ENCODE results near the gene CD8B. TPM values are rescaled to one million over a fixed set of nuclear protein-coding genes. Genes with fewer than 3 reads are reported as not detected.

CD8B gene
- total and polyA plus RNA-seq, 2 of the 13 experiments (the other 11 are each of a cell fraction or from before 2014, with no cell fraction given): 0.04 TPM; not detected in 1

- TF ChIP-seq ZXDC (CRISPR knock-in tag; IDR thresholded peaks at IDR 0.05) (no peak), ZNF33B (CRISPR knock-in tag; IDR thresholded peaks at IDR 0.05) (no peak), CHD4 (IDR thresholded peaks at IDR 0.05; ENCODE audit: borderline replicate concordance, low read length) (0 out of 2 replicates have a peak, but pooled peaks have one; percentile 9)
Measured at GRCh38 chr2:86790134-86790675, 71.5 kb downstream of the CD8B start (continued).

GRCh38 chr2:86789687-86790133 lies 72.0 kb downstream of the CD8B start:
- no TSS peak for BruUV-seq (replicated peaks)
- no peak overlapping the region for H3K9ac ChIP-seq (ENCODE audit: insufficient read depth, low read depth, low read length)
- CTCF ChIA-PET (ENCODE audit: low intra/inter-chr PET ratio, low total read pairs): no interaction called here
- WGBS (ENCODE audit: low lambda C conversion rate): 89% methylated on average over 23 of the region's 40 CpGs
- H2AFZ ChIP-seq (ENCODE audit: low read length): no peak overlapping the region
- H3K4me3 ChIP-seq (replicated peaks in 1 of 3; ENCODE audit: insufficient read depth in 1 of 3, low read depth in 2 of 3, low read length in 3 of 3): no peak overlapping the region
- H3K4me1 ChIP-seq (ENCODE audit: insufficient read depth, low read length): peaks cover 9% of the 10 kb centered on the region; the same call in 1 of the 2 replicates
- H3K4me2 ChIP-seq (ENCODE audit: low read depth, low read length): no peak overlapping the region
- FAIRE-seq (no peak), DNase-seq (ENCODE audit: low spot score) (no peak), ATAC-seq (no peak)
- no peak for TF ChIP-seq ZNF562 (CRISPR knock-in tag; IDR thresholded peaks at IDR 0.05; ENCODE audit: borderline replicate concordance)
- TF ChIP-seq CHD4 (IDR thresholded peaks at IDR 0.05; ENCODE audit: borderline replicate concordance, low read length): 0 out of 2 replicates have a peak, but pooled peaks have one; percentile 48
- TF ChIP-seq KLF9 (CRISPR knock-in tag; IDR thresholded peaks at IDR 0.05; ENCODE audit: low read depth): no peak
- no peak for TF ChIP-seq HOXA3 (CRISPR knock-in tag; IDR thresholded peaks at IDR 0.05)
- no peak for TF ChIP-seq THAP11 (CRISPR knock-in tag; IDR thresholded peaks at IDR 0.05)
- TF ChIP-seq ZNF850 (CRISPR knock-in tag; conservative IDR thresholded peaks at IDR 0.05): no peak
- no peak for TF ChIP-seq HNRNPL (IDR thresholded peaks at IDR 0.05; ENCODE audit: low read depth, low read length)
- no peak for TF ChIP-seq TAF1 (CRISPR knock-in tag; IDR thresholded peaks at IDR 0.05)
- no peaks in the 10 kb centered on the region for H3K9me3 ChIP-seq (ENCODE audit: low read length)
- no peak overlapping the region for H3K27ac ChIP-seq (ENCODE audit: extremely low read length, insufficient read depth, low read length)
- POLR2A ChIA-PET: no interaction called here
- H3K36me3 ChIP-seq (replicated peaks in 1 of 2; ENCODE audit: control insufficient read depth in 1 of 2, insufficient read depth in 2 of 2, low read length in 2 of 2): no peaks in the 10 kb centered on the region
- intact Hi-C loops (cut with micrococcal nuclease; ENCODE audit: unreplicated experiment): no loop called here
- in situ Hi-C loops (cut with HindIII; ENCODE audit: extremely low pct_ligation_motif_present, low pct_unique_long_range_greater_than_20kb): no loop called here
- H3K79me2 ChIP-seq (ENCODE audit: insufficient read depth, low read length): no peaks in the 10 kb centered on the region
- peaks cover 10 to 68% of the 10 kb centered on the region in 2 experiments for H3K27me3 ChIP-seq (ENCODE audit: control insufficient read depth in 1 of 2, insufficient read depth in 2 of 2, low read length in 2 of 2)
- no peaks in the 10 kb centered on the region for H4K20me1 ChIP-seq (ENCODE audit: insufficient read depth, low read length)
